ENCODE results near the gene NEAT1.

The NEAT1 gene

GRCh38 chr11:65479184-65480145, 56.9 kb downstream of the NEAT1 start:
- DNase-seq (ENCODE audit: low read depth, low spot score), result peak; percentile 86

- DNase-seq (ENCODE audit: low read depth, low spot score), result peak; percentile 57
Measured at GRCh38 chr11:65482306-65482850, 59.8 kb downstream of the NEAT1 start.

- no peak for DNase-seq (ENCODE audit: low read depth, low spot score)
Measured at GRCh38 chr11:65485920-65486219, 63.3 kb downstream of the NEAT1 start.

- DNase-seq (ENCODE audit: low read depth, low spot score), result no peak
Measured at GRCh38 chr11:65486570-65487466, 64.2 kb downstream of the NEAT1 start.

- DNase-seq (ENCODE audit: low read depth, low spot score), result peak; percentile 100
Measured at GRCh38 chr11:65487467-65488272, 65.1 kb downstream of the NEAT1 start.

- peak; percentile 81 for DNase-seq (ENCODE audit: low read depth, low spot score)
Measured at GRCh38 chr11:65488273-65489034, 65.9 kb downstream of the NEAT1 start.

- DNase-seq (ENCODE audit: low read depth, low spot score), result peak; percentile 95
Measured at GRCh38 chr11:65489035-65489705, 66.6 kb downstream of the NEAT1 start.

- DNase-seq (ENCODE audit: low read depth, low spot score), result peak; percentile 69
Measured at GRCh38 chr11:65489706-65490320, 67.2 kb downstream of the NEAT1 start.

- DNase-seq (ENCODE audit: low read depth, low spot score), result no peak
Measured at GRCh38 chr11:65491163-65491465, 68.5 kb downstream of the NEAT1 start.

- peak; percentile 93 for DNase-seq (ENCODE audit: low read depth, low spot score)
Measured at GRCh38 chr11:65491614-65492386, 69.2 kb downstream of the NEAT1 start.

GRCh38 chr11:65492387-65492636, 69.7 kb downstream of the NEAT1 start:
- DNase-seq (ENCODE audit: low read depth, low spot score), result no peak

- DNase-seq (ENCODE audit: low read depth, low spot score), result peak; percentile 83
Measured at GRCh38 chr11:65492637-65493366, 70.2 kb downstream of the NEAT1 start.

- DNase-seq (ENCODE audit: low read depth, low spot score), result peak; percentile 94
Measured at GRCh38 chr11:65493367-65494176, 71.0 kb downstream of the NEAT1 start.
